Measurements from ENCODE around the gene GFI1B. TPM values are rescaled to one million over a fixed set of nuclear protein-coding genes. Genes with fewer than 3 reads are reported as not detected.
"Not testable (repeated sequence)": the region's sequence is repeated elsewhere in the genome, so short reads cannot be mapped to it uniquely, and the experiment has no call there.

The GFI1B gene
- total RNA-seq, 2 donors from 2014 or later: not detected

GRCh38 chr9:132961002-132961401, 17.5 kb upstream of the GFI1B start:
- H3K9me3 ChIP-seq: no peaks in the 10 kb centered on the region
- DNase-seq: no peak
- ATAC-seq: no peak
- H3K36me3 ChIP-seq (replicated peaks in 1 of 2; ENCODE audit: insufficient read depth in 1 of 2, low read depth in 2 of 2): no peaks in the 10 kb centered on the region
- H3K27ac ChIP-seq: no peak overlapping the region
- 74 to 75% methylated on average over 6 of the region's 6 CpGs for WGBS, 2 donors
- intact Hi-C loops (cut with DNase I): no loop called here
- H3K4me3 ChIP-seq: no peak overlapping the region
- H3K27me3 ChIP-seq: no peaks in the 10 kb centered on the region
- H3K4me1 ChIP-seq: no peaks in the 10 kb centered on the region
- TF ChIP-seq POLR2A (IDR thresholded peaks at IDR 0.05): no peak
- TF ChIP-seq, protein P1, sequence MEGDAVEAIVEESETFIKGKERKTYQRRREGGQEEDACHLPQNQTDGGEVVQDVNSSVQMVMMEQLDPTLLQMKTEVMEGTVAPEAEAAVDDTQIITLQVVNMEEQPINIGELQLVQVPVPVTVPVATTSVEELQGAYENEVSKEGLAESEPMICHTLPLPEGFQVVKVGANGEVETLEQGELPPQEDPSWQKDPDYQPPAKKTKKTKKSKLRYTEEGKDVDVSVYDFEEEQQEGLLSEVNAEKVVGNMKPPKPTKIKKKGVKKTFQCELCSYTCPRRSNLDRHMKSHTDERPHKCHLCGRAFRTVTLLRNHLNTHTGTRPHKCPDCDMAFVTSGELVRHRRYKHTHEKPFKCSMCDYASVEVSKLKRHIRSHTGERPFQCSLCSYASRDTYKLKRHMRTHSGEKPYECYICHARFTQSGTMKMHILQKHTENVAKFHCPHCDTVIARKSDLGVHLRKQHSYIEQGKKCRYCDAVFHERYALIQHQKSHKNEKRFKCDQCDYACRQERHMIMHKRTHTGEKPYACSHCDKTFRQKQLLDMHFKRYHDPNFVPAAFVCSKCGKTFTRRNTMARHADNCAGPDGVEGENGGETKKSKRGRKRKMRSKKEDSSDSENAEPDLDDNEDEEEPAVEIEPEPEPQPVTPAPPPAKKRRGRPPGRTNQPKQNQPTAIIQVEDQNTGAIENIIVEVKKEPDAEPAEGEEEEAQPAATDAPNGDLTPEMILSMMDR (IDR thresholded peaks at IDR 0.05): no peak

GRCh38 chr9:132965478-132965877, 13.0 kb upstream of the GFI1B start:
- Histone ChIP-seq H3K4me1 (no peaks in the 10 kb centered on the region), H3K36me3 (replicated peaks in 1 of 2; ENCODE audit: insufficient read depth in 1 of 2, low read depth in 2 of 2) (no peaks in the 10 kb centered on the region), H3K27me3 (no peaks in the 10 kb centered on the region), H3K4me3 (no peak overlapping the region), H3K9me3 (no peaks in the 10 kb centered on the region), H3K27ac (no peak overlapping the region)
- ATAC-seq (no peak), DNase-seq (no peak)
- 79 to 82% methylated on average over 9 of the region's 9 CpGs for WGBS, 2 donors
- intact Hi-C loops (cut with DNase I): no loop called here
- no peak for TF ChIP-seq POLR2A (IDR thresholded peaks at IDR 0.05)
- TF ChIP-seq, protein P1 (IDR thresholded peaks at IDR 0.05): no peak

DNA sequence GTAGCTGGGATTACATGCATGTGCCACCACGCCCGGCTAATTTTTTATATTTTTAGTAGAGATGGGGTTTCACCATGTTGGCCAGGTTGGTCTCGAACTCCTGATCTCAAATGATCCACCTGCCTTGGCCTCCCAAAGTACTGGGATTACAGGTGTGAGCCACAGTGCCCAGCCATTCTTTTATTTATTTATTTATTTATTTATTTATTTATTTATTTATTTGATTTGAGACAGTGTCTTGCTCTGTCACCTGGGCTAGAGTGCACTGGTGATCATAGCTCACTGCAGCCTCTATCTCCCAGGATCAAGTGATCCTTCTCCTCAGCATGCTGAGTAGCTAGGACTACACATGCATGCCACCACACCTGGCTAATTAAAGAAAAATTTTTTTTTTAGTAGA, 10.6 kb upstream of the GFI1B start:
- H3K9me3 ChIP-seq; DNase-seq; H3K27me3 ChIP-seq; H3K4me3 ChIP-seq; H3K27ac ChIP-seq; intact Hi-C loops (cut with DNase I); ATAC-seq; H3K36me3 ChIP-seq (replicated peaks in 1 of 2; ENCODE audit: insufficient read depth in 1 of 2, low read depth in 2 of 2): not testable (repeated sequence)
- WGBS, 2 donors: 75 to 89% methylated on average over 3 of the region's 3 CpGs
- peaks cover 14% of the 10 kb centered on the region for H3K4me1 ChIP-seq

GRCh38 chr9:132969783-132970182, 8.7 kb upstream of the GFI1B start:
- no peak for TF ChIP-seq POLR2A (IDR thresholded peaks at IDR 0.05)
- TF ChIP-seq, protein P1 (IDR thresholded peaks at IDR 0.05): no peak
- Histone ChIP-seq H3K9me3 (no peaks in the 10 kb centered on the region), H3K4me3 (no peak overlapping the region), H3K27me3 (no peaks in the 10 kb centered on the region), H3K36me3 (replicated peaks in 1 of 2; ENCODE audit: insufficient read depth in 1 of 2, low read depth in 2 of 2) (no peaks in the 10 kb centered on the region), H3K4me1 (peaks cover 17% of the 10 kb centered on the region), H3K27ac (no peak overlapping the region)
- intact Hi-C loops (cut with DNase I): no loop called here
- no peak for DNase-seq
- no peak for ATAC-seq
- WGBS, 2 donors: 57 to 63% methylated on average over 7 of the region's 7 CpGs

GRCh38 chr9:132970324-132971062, 8.0 kb upstream of the GFI1B start:
- Histone ChIP-seq H3K36me3 (replicated peaks in 1 of 2; ENCODE audit: insufficient read depth in 1 of 2, low read depth in 2 of 2) (no peaks in the 10 kb centered on the region), H3K9me3 (no peaks in the 10 kb centered on the region), H3K27ac (peak overlapping the region in 2 of 4 donors; percentile 15), H3K27me3 (no peaks in the 10 kb centered on the region), H3K4me1 (peaks cover 17% of the 10 kb centered on the region), H3K4me3 (no peak overlapping the region)
- ATAC-seq (peak; percentile 79), DNase-seq (peak in 1 of 4 donors; percentile 40)
- TF ChIP-seq POLR2A (IDR thresholded peaks at IDR 0.05): no peak
- TF ChIP-seq, protein P1 (IDR thresholded peaks at IDR 0.05): no peak
- WGBS, 2 donors: 69 to 74% methylated on average over 8 to 16 of the region's 16 CpGs
- intact Hi-C loops (cut with DNase I): no loop called here
